GM18507 (cell line): ENCODE measurements around the gene CDC34.

ENCODE experiments used
- DNase-seq: peaks from one replicate; pipeline ENCODE4 v3.0.0; 2011; ENCODE audit warnings: low read depth; ENCODE audit not compliant: insufficient read length; ENCODE audit errors: extremely low spot score
- FAIRE-seq: peaks from 2 replicates; lab custom pipeline; 2011; peaks lifted over from hg19 to GRCh38; lab: Jason Lieb, UNC

The CDC34 gene

DNA sequence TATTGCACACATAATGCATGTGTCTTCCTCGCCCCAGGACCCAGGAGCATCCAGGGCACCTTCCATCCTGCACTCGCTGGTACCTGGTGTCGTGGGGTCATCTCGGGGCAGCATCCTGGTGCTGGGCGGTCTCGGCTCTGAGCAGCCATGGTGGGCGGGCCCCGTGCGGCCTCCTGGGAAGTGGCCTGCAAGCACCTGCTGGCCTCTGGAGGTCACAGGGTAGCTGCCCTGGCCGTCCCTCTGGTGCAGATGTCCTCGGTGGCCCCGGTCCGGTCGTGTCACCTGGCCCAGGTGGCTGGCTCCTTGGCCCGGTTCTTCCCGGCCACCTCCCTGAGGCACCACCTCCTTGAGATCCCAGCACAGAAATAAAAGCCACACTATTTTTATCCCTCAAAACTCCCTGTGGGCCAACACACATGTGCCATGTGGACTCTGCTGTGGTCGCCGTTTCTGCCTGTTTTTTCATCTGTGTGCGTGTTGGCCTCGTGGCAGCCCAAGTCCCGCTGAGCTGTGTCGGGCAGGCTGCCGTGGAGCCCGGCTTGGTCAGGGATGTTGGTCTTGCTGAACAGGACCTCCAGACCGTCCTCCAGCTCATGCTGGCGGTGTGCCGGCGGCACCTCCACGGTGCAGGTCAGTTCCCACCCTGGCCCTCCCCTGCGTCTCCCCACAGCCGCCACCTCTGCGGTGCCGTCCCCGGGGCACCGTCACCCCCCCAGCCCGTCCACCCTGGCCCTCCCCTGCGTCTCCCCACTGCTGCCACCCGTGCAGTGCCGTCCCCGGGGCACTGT is 7.3 kb downstream of the CDC34 start:
- FAIRE-seq, result no peak
- no peak for DNase-seq

DNA sequence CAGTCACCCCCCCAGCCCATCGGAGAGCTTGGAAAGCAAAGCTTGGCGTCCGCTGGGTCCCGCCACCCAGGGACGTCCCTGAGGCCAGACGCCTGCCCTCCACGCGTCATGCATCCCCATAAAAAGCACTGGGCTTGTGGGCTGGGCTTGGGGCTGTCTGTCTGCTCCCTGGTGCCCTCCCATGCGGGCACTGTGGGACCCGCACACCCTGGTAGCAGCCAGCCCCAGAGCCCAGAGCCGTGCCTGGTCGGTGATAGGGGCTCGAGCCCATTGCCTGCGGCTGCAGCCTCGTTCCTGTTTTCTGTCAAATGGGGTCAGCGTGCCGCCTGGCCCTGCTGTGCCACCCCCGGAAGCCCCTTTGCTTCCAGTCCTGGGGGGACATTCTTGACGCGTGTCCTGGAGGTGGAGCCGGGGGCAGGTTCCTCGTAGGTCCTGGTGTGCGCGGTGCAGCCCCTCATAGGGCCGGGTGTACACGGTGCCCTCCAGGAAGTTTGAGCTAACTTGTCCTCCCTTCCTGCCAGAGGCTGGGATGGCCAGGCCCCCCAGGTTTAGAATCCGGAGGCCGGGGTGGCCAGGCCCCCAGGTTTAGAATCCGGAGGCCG is 8.0 kb downstream of the CDC34 start:
- DNase-seq (no peak), FAIRE-seq (no peak)

DNA sequence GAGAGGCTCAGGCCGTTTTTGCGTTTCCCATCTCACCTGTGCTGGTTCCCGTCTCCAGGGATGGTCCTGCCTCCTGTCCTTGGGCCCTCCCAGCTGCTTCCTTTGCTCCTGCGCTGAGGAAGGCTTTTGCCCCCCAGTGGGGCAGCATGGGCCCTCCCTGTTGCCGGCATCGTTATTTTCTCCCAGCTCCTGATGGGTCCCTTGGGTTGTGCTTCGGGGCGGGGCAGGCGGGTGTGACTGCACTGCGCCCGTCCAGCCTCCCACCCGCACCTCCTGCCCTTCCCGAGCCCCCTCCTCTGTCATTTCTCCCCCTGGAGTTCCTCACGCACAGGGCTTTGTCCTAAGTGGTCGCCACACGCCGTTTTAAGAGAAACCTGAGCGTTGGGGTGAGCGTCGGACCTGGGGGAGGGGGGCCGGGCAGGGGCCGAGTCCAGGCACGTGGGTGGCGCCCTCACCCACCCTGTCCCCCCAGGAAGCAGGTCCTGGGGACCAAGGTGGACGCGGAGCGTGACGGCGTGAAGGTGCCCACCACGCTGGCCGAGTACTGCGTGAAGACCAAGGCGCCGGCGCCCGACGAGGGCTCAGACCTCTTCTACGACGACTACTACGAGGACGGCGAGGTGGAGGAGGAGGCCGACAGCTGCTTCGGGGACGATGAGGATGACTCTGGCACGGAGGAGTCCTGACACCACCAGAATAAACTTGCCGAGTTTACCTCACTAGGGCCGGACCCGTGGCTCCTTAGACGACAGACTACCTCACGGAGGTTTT is 9.5 kb downstream of the CDC34 start:
- FAIRE-seq, result no peak
- no peak for DNase-seq

DNA sequence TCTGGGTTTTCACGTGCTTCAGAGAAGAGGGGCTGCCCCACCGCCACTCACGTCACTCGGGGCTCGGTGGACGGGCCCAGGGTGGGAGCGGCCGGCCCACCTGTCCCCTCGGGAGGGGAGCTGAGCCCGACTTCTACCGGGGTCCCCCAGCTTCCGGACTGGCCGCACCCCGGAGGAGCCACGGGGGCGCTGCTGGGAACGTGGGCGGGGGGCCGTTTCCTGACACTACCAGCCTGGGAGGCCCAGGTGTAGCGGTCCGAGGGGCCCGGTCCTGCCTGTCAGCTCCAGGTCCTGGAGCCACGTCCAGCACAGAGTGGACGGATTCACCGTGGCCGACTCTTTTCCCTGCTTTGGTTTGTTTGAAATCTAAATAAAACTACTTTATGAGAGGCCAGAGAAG is 10.1 kb downstream of the CDC34 start:
- DNase-seq (no peak), FAIRE-seq (no peak)

- FAIRE-seq (no peak), DNase-seq (no peak)
Observed at GRCh38 chr19:542173-542866, 10.8 kb downstream of the CDC34 start.

DNA sequence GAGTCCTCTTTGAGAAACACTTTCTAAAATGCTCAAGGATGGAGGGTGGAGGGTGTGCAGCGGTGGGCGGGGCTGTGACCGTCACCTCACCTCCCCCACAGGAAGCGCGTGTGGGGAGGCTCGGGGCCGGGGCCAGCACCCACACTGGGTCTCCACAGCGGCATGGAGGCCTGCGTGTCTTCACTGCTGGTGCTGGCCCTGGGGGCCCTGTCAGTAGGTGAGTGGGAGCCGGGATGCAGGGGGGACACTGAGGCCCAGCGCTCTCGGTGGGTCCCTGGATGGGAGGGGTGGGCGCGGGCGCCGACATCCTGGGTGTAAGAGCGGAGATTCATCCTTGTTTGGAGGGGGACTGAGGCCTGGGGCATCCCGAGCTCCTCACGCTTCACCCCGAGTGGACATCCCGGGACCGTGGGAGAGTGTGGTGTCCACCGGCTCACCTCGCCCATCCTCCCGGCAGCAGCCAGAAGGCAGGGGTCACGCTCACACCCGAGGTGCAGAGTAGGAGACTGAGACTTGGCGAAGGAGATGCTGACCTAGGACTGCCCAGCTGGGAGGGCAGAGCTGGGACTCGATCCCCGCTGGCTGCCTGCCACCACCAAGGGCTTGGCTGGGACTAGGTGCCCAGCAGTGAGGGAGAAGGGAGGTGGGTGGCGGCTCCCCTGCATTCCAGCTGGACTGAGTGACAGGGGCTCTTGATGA is 12.5 kb downstream of the CDC34 start, which contains the start of gene GZMM:
Gene GZMM, plus strand, starts transcription at position 144 of the 699 bp plus-strand sequence. Its CDS starts 19 bp downstream, at position 163.
- DNase-seq, result peak; percentile 38
- FAIRE-seq, result no peak

DNA sequence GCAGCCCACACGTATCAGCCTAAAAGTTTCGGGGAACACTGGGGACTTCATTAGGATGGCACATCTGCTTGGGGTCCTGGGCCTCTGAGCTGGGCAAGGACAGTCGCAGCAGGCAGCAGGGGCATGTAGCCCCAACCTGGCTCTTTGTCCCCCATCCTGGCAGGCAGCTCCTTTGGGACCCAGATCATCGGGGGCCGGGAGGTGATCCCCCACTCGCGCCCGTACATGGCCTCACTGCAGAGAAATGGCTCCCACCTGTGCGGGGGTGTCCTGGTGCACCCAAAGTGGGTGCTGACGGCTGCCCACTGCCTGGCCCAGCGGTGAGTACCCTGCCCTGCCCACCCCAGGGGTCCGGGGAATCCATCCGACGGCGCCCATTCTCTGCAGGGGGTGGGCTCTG is 15.6 kb downstream of the CDC34 start:
- no peak for FAIRE-seq

DNA sequence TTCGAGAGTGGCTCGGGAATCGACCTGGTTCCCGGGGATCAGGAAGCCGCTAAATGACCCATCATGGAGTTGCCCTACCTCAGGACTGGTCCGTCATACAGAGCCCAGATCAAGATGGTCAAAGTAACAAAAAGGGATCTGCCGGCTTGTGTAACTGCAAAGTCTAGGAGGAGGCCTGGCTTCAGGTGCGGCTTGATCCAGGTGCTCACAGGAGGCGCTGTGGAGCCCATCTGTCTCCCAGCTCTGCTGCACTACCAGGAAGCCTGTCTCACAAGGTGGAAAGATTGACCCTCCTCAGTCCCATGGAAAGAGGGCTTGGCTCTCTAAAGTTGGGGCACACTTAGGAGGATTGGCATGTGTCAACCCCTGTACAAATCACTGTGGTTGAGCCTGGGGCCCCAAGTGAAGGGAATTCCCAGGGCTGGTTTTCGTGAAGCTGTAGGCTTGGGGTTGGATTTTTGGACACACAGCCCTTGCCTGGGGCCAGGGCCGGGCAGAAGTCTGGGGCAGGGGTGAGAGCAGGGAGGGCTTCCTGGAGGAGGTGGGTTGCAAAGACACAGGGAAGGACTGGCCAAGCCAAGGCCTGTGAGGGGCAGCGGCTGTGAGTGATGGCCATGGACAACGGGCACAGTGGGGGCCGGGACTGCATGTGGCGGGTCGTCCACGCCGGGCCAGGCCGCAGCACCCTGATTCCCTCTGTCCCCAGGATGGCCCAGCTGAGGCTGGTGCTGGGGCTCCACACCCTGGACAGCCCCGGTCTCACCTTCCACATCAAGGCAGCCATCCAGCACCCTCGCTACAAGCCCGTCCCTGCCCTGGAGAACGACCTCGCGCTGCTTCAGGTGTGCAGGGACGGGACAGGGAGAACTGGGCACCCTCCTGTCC is 16.5 kb downstream of the CDC34 start:
- no peak for DNase-seq
- no peak for FAIRE-seq

More for the DNA sequence above, 15.6 kb downstream of the CDC34 start:
- DNase-seq, result no peak

DNA sequence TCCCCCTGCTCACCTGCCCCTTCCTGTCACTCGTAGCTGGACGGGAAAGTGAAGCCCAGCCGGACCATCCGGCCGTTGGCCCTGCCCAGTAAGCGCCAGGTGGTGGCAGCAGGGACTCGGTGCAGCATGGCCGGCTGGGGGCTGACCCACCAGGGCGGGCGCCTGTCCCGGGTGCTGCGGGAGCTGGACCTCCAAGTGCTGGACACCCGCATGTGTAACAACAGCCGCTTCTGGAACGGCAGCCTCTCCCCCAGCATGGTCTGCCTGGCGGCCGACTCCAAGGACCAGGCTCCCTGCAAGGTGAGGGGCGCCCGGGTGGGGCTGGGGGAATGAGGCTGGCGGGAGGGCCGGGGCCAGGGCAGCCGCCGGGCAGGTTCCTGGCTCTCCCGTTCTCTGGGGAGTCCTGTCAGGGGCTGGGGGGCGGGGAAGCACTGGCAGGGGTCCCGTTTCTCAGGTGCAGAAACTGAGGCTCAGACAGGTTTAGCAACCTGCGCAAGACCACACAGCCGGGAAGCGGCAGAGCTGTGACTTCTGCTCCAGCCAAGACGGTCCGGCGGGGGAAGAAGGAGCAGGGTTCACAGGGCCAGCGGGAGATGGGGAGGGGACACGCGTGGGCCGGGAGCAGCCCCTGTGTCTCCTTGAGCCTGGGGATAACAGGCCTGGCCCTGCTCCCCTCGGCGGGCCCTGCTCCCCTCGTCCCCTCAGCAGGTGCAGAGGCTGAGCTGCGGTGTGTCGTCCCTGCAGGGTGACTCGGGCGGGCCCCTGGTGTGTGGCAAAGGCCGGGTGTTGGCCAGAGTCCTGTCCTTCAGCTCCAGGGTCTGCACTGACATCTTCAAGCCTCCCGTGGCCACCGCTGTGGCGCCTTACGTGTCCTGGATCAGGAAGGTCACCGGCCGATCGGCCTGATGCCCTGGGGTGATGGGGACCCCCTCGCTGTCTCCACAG is 17.6 kb downstream of the CDC34 start:
- DNase-seq (no peak), FAIRE-seq (no peak)

DNA sequence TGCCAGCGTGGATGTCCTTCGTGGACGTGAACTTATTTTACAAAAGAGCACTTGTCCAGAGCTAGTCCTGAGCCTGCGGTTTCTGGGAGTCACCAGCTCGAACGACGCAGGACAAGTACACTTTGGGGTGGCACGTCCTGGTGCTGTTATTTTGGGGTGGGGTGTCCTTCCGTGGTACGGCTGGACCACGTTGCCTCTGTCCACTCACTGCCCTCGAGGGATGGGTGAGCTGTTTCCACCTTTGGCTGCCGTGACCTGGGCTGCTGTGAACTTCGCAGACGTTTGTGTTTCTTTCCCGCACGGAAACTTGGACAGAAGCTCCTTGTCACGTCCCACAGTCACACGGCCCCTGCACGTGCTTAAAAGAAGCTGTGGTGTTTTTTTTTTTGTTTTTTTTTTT is 23.3 kb downstream of the CDC34 start:
- no peak for FAIRE-seq

GRCh38 chr19:555474-555808 is 23.9 kb downstream of the CDC34 start:
- FAIRE-seq (no peak), DNase-seq (no peak)

More for the DNA sequence above, 23.3 kb downstream of the CDC34 start:
- no peak for DNase-seq

- no peak for FAIRE-seq
- no peak for DNase-seq
Observed at GRCh38 chr19:556611-557382, 25.2 kb downstream of the CDC34 start.

DNA sequence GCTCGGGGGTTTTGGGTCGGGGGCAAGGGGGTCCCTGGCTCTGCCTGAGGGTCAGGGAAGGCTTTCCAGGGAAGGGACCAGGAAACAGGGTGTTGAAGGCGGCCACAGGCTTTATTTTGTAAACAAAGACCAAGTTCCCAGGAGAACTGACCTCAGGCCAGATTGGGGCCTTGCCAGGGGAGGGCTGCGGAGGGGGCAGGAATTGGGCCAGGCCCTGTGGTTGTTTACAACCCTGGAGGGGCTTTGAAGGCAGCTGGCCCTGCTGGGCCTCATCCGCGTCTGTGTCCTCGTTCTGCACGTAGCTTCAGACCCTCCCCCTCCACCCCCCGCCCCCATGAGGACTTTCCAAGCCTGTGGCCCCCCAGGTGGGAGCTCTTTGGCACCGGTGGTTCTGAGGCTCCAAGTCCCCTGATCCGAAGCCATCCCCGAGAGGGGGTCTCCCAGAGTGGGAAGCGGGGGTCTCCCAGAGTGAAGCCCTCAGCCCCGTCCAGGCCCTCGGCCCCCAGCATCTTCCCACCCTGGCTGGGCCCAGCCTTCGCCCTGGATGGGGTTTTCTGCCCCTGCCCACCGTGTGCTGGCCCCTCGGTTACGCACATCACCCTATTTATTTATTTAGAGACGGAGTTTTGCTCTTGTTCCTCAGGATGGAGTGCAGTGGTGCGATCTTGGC is 27.3 kb downstream of the CDC34 start:
- FAIRE-seq (no peak), DNase-seq (no peak)

- DNase-seq (no peak), FAIRE-seq (no peak)
Observed at GRCh38 chr19:560121-560520, 28.6 kb downstream of the CDC34 start.

GRCh38 chr19:566403-566802 is 34.8 kb downstream of the CDC34 start:
- FAIRE-seq (no peak), DNase-seq (no peak)

DNA sequence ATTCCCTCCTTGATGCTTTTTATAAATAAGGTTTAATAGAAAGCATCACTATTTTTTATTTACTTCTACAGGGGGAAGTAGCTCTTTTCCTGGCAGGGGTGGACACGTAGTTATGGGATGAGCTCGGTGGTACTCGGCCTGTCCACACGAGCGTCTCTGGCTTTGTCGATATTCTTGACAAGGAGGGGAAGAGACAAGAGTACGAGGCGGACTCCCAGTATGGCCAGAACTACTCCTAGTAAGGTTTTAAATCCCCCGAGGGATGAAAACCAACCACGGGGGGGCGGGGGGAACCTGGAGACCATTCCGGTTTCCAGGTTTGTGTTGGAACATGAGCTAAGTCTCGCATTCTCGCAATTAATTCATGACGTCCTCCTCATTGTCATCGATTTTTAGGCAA is 35.3 kb downstream of the CDC34 start:
- DNase-seq (no peak), FAIRE-seq (no peak)
